H1 (cell line): ENCODE measurements around the gene MBP. TPM values are rescaled to one million over a fixed set of nuclear protein-coding genes. Genes with fewer than 3 reads are reported as not detected.

Source experiments
- CREB1 ChIP-seq: IDR thresholded peaks from 2 replicates; pipeline ENCODE4 v1.6.1; 2012; ENCODE audit warnings: inconsistent platforms
- HDAC2 ChIP-seq, 2 experiments: fragments of 300-600 bp in 1 of 2; sonication (generic) in 1 of 2; IDR thresholded peaks; 2 replicates each; pipeline ENCODE4 v1.6.1; 2011 to 2012; ENCODE audit warnings: low read depth in 2 of 2, low read length in 2 of 2, mild to moderate bottlenecking in 2 of 2, moderate library complexity in 2 of 2, borderline replicate concordance in 1 of 2, inconsistent platforms in 1 of 2
- KDM4A ChIP-seq: IDR thresholded peaks from one replicate; pipeline ENCODE4 v1.7.1; 2012; ENCODE audit warnings: low read depth, mild to moderate bottlenecking, moderate library complexity, low read length, inconsistent platforms; ENCODE audit not compliant: severe bottlenecking
- TAF1 ChIP-seq: IDR thresholded peaks from 2 replicates; pipeline ENCODE4 v1.6.1; 2011; ENCODE audit warnings: mild to moderate bottlenecking, low read depth, low read length
- polyA plus RNA-seq, 7 experiments: library from polyadenylated mRNA; depleted of rRNA in 3 of 7; stranded (reverse) in 5 of 7; unstranded in 2 of 7; fragments of >200 nt in 5 of 7; fragments of 200-250 nt in 2 of 7; gene quantifications; 1 replicate in 5 of 7; 2 replicates in 1 of 7; 4 replicates in 1 of 7; pipeline versions ENCODE4 v1.2.1 to v1.2.3, GENCODE V29; 2011 to 2013; ENCODE audit warnings: missing spikeins in 2 of 7, mixed read lengths in 2 of 7
- total RNA-seq: library from RNA; stranded (reverse); fragmentation: NEBNext Ultra II Directional; extraction: Animal tissue kit (Norgen Biotek cat#: 25700); gene quantifications from 2 replicates; pipeline ENCODE4 v1.2.1, GENCODE V29; 2021
- TF ChIP-seq, protein P1 (sequence below): fragments of 300-600 bp; sonication (generic); IDR thresholded peaks from 2 replicates; pipeline ENCODE4 v1.7.1; 2012; ENCODE audit warnings: low read length, moderate library complexity, mild to moderate bottlenecking, inconsistent platforms; ENCODE audit not compliant: insufficient replicate concordance
- TF ChIP-seq, protein P2 (sequence below): IDR thresholded peaks from 2 replicates; pipeline ENCODE4 v1.6.1; 2012; ENCODE audit warnings: inconsistent platforms
- TF ChIP-seq, protein P3 (sequence below): IDR thresholded peaks from 2 replicates; pipeline ENCODE4 v1.6.1; 2012; ENCODE audit warnings: inconsistent platforms
- TF ChIP-seq, protein P4 (sequence below): IDR thresholded peaks from 2 replicates; pipeline ENCODE4 v1.6.1; 2011; ENCODE audit warnings: low read length, improper control_type of control experiment

The MBP gene
- total and polyA plus RNA-seq, 2 of the 8 experiments (the other 6 are each of a cell fraction or from before 2014, with no cell fraction given) = 7.7 to 19.2 TPM

DNA sequence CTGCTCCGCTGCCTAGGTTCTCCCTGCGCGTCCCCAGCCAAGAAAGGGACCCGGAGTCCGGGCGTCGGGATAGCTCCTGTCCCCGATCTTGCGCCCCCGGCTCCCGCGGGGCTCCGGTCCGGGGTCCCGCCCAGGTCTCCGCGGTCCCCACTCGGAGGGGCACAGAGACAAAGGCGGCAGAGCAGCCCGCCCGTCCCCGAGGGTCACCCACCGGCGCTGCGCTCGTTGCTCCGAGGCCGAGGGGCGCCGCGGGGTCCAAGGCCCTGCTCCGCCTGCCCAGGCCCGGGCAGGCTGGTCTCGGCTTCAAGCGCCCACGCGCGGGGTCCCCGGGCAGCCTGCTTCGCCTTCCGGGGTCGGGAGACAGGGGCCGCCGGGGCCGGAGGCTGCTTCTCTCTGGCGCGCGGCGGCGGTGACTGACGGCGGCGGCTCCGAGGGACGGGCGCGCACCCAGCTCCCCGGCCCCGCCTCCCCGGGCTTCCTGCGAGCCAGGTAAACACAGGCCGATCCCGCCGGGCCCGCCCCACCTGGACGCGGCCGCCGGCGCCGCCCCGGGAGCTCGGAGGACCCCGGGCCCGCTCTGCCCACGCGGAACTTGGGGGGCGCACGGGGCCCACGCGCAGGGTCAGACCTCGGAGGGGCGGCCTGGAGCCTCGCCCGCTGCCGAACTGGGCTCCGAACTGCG is at the start of gene MBP (continued):
- TF ChIP-seq, protein P1, sequence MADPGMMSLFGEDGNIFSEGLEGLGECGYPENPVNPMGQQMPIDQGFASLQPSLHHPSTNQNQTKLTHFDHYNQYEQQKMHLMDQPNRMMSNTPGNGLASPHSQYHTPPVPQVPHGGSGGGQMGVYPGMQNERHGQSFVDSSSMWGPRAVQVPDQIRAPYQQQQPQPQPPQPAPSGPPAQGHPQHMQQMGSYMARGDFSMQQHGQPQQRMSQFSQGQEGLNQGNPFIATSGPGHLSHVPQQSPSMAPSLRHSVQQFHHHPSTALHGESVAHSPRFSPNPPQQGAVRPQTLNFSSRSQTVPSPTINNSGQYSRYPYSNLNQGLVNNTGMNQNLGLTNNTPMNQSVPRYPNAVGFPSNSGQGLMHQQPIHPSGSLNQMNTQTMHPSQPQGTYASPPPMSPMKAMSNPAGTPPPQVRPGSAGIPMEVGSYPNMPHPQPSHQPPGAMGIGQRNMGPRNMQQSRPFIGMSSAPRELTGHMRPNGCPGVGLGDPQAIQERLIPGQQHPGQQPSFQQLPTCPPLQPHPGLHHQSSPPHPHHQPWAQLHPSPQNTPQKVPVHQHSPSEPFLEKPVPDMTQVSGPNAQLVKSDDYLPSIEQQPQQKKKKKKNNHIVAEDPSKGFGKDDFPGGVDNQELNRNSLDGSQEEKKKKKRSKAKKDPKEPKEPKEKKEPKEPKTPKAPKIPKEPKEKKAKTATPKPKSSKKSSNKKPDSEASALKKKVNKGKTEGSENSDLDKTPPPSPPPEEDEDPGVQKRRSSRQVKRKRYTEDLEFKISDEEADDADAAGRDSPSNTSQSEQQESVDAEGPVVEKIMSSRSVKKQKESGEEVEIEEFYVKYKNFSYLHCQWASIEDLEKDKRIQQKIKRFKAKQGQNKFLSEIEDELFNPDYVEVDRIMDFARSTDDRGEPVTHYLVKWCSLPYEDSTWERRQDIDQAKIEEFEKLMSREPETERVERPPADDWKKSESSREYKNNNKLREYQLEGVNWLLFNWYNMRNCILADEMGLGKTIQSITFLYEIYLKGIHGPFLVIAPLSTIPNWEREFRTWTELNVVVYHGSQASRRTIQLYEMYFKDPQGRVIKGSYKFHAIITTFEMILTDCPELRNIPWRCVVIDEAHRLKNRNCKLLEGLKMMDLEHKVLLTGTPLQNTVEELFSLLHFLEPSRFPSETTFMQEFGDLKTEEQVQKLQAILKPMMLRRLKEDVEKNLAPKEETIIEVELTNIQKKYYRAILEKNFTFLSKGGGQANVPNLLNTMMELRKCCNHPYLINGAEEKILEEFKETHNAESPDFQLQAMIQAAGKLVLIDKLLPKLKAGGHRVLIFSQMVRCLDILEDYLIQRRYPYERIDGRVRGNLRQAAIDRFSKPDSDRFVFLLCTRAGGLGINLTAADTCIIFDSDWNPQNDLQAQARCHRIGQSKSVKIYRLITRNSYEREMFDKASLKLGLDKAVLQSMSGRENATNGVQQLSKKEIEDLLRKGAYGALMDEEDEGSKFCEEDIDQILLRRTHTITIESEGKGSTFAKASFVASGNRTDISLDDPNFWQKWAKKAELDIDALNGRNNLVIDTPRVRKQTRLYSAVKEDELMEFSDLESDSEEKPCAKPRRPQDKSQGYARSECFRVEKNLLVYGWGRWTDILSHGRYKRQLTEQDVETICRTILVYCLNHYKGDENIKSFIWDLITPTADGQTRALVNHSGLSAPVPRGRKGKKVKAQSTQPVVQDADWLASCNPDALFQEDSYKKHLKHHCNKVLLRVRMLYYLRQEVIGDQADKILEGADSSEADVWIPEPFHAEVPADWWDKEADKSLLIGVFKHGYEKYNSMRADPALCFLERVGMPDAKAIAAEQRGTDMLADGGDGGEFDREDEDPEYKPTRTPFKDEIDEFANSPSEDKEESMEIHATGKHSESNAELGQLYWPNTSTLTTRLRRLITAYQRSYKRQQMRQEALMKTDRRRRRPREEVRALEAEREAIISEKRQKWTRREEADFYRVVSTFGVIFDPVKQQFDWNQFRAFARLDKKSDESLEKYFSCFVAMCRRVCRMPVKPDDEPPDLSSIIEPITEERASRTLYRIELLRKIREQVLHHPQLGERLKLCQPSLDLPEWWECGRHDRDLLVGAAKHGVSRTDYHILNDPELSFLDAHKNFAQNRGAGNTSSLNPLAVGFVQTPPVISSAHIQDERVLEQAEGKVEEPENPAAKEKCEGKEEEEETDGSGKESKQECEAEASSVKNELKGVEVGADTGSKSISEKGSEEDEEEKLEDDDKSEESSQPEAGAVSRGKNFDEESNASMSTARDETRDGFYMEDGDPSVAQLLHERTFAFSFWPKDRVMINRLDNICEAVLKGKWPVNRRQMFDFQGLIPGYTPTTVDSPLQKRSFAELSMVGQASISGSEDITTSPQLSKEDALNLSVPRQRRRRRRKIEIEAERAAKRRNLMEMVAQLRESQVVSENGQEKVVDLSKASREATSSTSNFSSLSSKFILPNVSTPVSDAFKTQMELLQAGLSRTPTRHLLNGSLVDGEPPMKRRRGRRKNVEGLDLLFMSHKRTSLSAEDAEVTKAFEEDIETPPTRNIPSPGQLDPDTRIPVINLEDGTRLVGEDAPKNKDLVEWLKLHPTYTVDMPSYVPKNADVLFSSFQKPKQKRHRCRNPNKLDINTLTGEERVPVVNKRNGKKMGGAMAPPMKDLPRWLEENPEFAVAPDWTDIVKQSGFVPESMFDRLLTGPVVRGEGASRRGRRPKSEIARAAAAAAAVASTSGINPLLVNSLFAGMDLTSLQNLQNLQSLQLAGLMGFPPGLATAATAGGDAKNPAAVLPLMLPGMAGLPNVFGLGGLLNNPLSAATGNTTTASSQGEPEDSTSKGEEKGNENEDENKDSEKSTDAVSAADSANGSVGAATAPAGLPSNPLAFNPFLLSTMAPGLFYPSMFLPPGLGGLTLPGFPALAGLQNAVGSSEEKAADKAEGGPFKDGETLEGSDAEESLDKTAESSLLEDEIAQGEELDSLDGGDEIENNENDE = no peak
- TF ChIP-seq TAF1 (peak; percentile 54; the same call in 1 of the 2 replicates), KDM4A (peak; percentile 71), HDAC2 (IDR thresholded peaks at IDR 0.05; ENCODE audit: borderline replicate concordance in 1 of 2, low read depth in 2 of 2, low read length in 2 of 2) (no peak), CREB1 (0 out of 2 replicates have a peak, but pooled peaks have one; percentile 0)
- TF ChIP-seq, protein P2, sequence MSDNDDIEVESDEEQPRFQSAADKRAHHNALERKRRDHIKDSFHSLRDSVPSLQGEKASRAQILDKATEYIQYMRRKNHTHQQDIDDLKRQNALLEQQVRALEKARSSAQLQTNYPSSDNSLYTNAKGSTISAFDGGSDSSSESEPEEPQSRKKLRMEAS = no peak
- TF ChIP-seq, protein P3, sequence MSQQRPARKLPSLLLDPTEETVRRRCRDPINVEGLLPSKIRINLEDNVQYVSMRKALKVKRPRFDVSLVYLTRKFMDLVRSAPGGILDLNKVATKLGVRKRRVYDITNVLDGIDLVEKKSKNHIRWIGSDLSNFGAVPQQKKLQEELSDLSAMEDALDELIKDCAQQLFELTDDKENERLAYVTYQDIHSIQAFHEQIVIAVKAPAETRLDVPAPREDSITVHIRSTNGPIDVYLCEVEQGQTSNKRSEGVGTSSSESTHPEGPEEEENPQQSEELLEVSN = no peak; the same call in 1 of the 2 replicates
- TF ChIP-seq, protein P4, sequence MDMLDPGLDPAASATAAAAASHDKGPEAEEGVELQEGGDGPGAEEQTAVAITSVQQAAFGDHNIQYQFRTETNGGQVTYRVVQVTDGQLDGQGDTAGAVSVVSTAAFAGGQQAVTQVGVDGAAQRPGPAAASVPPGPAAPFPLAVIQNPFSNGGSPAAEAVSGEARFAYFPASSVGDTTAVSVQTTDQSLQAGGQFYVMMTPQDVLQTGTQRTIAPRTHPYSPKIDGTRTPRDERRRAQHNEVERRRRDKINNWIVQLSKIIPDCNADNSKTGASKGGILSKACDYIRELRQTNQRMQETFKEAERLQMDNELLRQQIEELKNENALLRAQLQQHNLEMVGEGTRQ = no peak
